UCSD-AML1 (cell line): ENCODE measurements around the gene DENND1A.

Experiments
- DNase-seq: peaks from one replicate; lab custom pipeline; 2025; ENCODE audit not compliant: unreplicated experiment; lab: John Stamatoyannopoulos, UW

The DENND1A gene

GRCh38 chr9:123350590-123351310 lies 579.2 kb downstream of the DENND1A start:
- no peak for DNase-seq

- DNase-seq = peak; percentile 59
Observed at GRCh38 chr9:123349691-123350480, 580.0 kb downstream of the DENND1A start.

GRCh38 chr9:123349033-123349432 lies 580.9 kb downstream of the DENND1A start:
- no peak for DNase-seq

- DNase-seq = no peak
Observed at GRCh38 chr9:123348317-123348992, 581.5 kb downstream of the DENND1A start.

- DNase-seq = no peak
Observed at GRCh38 chr9:123347289-123348060, 582.5 kb downstream of the DENND1A start.

GRCh38 chr9:123346826-123347225 lies 583.1 kb downstream of the DENND1A start:
- no peak for DNase-seq

GRCh38 chr9:123346026-123346425 lies 583.9 kb downstream of the DENND1A start:
- no peak for DNase-seq

GRCh38 chr9:123345567-123345955 lies 584.4 kb downstream of the DENND1A start:
- no peak for DNase-seq

GRCh38 chr9:123344192-123344949 lies 585.6 kb downstream of the DENND1A start:
- no peak for DNase-seq

GRCh38 chr9:123343443-123344191 lies 586.3 kb downstream of the DENND1A start:
- peak; percentile 44 for DNase-seq

GRCh38 chr9:123342247-123342646 lies 587.7 kb downstream of the DENND1A start:
- DNase-seq = no peak

- DNase-seq = no peak
Observed at GRCh38 chr9:123341816-123342215, 588.1 kb downstream of the DENND1A start.

- DNase-seq = peak; percentile 77
Observed at GRCh38 chr9:123339666-123340510, 590.0 kb downstream of the DENND1A start.

- DNase-seq = peak; percentile 87
Observed at GRCh38 chr9:123338710-123339665, 590.9 kb downstream of the DENND1A start.

- DNase-seq = no peak
Observed at GRCh38 chr9:123337971-123338370, 592.0 kb downstream of the DENND1A start.

- no peak for DNase-seq
Observed at GRCh38 chr9:123336959-123337358, 593.0 kb downstream of the DENND1A start.

GRCh38 chr9:123336449-123336848 lies 593.5 kb downstream of the DENND1A start:
- no peak for DNase-seq

GRCh38 chr9:123335986-123336329 lies 594.0 kb downstream of the DENND1A start:
- DNase-seq = no peak
